Right ventricle myocardium inferior (tissue), 1 donor: ENCODE measurements around the gene MLLT10. TPM values are rescaled to one million over a fixed set of nuclear protein-coding genes. Genes with fewer than 3 reads are reported as not detected.
A peak's percentile ranks its signal among the peaks of the same experiment; 100 is the strongest.

ENCODE experiments used
- ATAC-seq: fragments of 200-7000 bp; cut with Tn5 transposase; one replicate; pipeline ENCODE4 v1.9.1; 2020; ENCODE audit warnings: mild to moderate bottlenecking, moderate library complexity
- DNase-seq: peaks from one replicate; pipeline ENCODE4 v3.0.0; 2021; ENCODE audit errors: missing footprints
- intact Hi-C: fragments of 100-400 bp; cut with DNase I; formaldehyde crosslinking; loops from one replicate; pipeline ENCODE4 v1.11.0; 2022
- total RNA-seq: library from RNA; stranded (reverse); fragmentation: NEBNext Ultra II Directional; extraction: Animal tissue kit (Norgen Biotek cat#: 25700); gene quantifications from one replicate; pipeline ENCODE4 v1.2.1, GENCODE V29; 2021
- donor health status: DM: no; HTN: yes; CAD: no; lungs with severe emphysema.

The MLLT10 gene
- total RNA-seq, 1 donor from 2014 or later: 18.3 TPM

- intact Hi-C loops: loop anchor here (10.0 kb wide), 2 partner anchors 629 to 801 kb away; partner anchors contain the start of genes BMI1 and NEBL
- DNase-seq: no peak
- no peak for ATAC-seq
Observed at GRCh38 chr10:21523557-21524008, 10.4 kb upstream of the MLLT10 start.

- intact Hi-C loops: loop anchor here (10.0 kb wide), 2 partner anchors 629 to 801 kb away; partner anchors contain the start of genes BMI1 and NEBL
- DNase-seq: no peak
- no peak for ATAC-seq
Observed at GRCh38 chr10:21524131-21524525, 9.9 kb upstream of the MLLT10 start.

DNA sequence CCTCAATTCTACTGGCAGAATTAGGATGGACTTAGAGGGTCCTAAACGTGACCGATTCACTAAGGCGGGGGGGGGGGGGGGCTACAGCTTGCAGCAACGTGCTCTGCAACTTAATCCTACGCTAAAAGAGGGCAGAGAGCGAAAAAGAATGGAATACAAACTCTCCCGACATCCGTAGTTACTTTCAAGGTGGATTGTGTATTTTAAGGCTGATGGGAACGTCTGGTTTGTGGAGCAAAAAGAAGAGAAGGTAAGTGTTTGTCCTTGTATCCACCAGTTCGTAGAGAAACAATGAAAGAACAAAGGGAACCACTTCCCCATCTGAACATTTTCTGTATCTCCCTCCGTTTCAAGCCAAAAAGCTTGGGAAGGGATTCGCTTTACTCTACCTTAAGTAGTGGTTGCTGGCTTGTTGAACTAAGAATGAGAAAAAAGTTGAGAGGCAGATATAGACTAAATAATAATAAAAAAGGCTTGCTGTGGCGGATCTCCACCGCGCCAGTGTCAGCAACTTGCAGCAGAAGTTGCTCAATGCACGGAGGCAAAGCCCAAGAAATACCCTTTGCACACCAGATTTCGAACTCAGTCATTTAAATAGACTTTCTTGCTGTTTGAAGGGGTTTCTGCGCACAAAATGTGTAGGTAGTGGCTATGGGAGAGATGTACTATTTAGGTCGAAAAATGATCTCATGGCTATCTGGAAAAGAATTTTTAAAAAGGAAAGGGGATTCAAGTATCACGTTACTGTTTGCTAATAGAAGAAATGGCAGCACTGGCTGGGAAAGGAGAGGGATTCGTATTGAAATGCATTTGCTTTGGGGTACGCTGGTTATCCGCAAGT, 9.3 kb upstream of the MLLT10 start:
- intact Hi-C loops: loop anchor here (10.0 kb wide), 2 partner anchors 630 to 800 kb away; partner anchors contain the start of genes BMI1 and NEBL
- no peak for ATAC-seq
- DNase-seq: no peak

DNA sequence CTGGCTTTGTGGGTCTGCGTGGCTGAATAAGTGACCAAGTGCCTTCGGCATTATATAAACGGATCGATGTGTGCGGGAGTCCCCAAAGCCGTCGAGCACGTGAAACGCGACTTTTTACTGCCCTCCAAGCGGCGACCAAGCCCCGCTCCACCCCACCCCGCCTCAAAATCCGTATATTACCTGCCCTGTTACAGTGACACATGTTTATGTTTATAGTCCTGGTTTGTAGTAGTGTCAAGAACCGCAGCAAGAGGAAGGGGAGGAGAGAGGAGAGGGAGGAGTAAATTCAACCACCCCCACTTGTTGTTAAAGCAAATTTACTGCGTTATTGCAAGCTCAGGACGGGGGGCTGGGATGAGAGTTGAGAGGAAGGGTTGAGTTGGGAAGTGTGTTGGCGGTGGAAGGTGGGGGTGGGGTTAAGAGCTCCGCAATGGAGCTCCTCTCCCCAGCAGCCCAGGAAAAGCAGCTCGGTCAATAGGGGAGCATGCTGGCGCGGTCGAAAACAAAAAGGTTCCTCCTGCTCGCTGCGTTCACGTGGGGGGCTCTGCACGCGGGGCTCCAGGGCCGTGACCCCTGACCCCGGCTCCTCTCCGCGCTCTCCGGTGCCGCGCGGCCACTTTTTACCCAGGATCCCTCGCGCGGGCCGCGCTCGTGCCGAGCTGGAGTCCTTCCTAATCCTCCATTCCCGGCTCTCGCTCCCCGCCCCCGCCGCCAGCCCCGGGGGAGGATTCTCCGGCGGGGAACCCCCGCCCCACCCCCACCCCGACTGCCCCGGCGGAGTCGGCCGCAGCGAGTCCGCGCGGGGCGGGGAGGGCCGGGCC, 8.5 kb upstream of the MLLT10 start, which contains the start of gene SKIDA1:
Gene SKIDA1, minus strand, starts transcription at position 316 of the 821 bp plus-strand sequence. CDS start 7,860 bp downstream, outside the sequence.
- peak; percentile 87 for ATAC-seq
- intact Hi-C loops: loop anchor here (2.0 to 10.0 kb wide), 3 partner anchors 29 to 799 kb away; partner anchors contain the start of genes BMI1 and NEBL
- peak; percentile 94 for DNase-seq

GRCh38 chr10:21526188-21526859, 7.7 kb upstream of the MLLT10 start:
- ATAC-seq: peak; percentile 82
- peak; percentile 93 for DNase-seq
- intact Hi-C loops: loop anchor here (2.0 to 10.0 kb wide), 3 partner anchors 30 to 798 kb away; partner anchors contain the start of genes BMI1 and NEBL

GRCh38 chr10:21526860-21527597, 7.0 kb upstream of the MLLT10 start:
- intact Hi-C loops: loop anchor here (2.0 to 10.0 kb wide), 3 partner anchors 30 to 798 kb away; partner anchors contain the start of genes BMI1 and NEBL
- peak; percentile 62 for ATAC-seq
- DNase-seq: peak; percentile 87

GRCh38 chr10:21527598-21528235, 6.3 kb upstream of the MLLT10 start:
- DNase-seq (no peak), ATAC-seq (no peak)
- intact Hi-C loops: loop anchor here (2.0 to 10.0 kb wide), 3 partner anchors 31 to 797 kb away; partner anchors contain the start of genes BMI1 and NEBL

GRCh38 chr10:21528236-21529031, 5.6 kb upstream of the MLLT10 start:
- no peak for ATAC-seq
- DNase-seq: no peak
- intact Hi-C loops: loop anchor here (10.0 kb wide), 2 partner anchors 634 to 796 kb away; partner anchors contain the start of genes BMI1 and NEBL

DNA sequence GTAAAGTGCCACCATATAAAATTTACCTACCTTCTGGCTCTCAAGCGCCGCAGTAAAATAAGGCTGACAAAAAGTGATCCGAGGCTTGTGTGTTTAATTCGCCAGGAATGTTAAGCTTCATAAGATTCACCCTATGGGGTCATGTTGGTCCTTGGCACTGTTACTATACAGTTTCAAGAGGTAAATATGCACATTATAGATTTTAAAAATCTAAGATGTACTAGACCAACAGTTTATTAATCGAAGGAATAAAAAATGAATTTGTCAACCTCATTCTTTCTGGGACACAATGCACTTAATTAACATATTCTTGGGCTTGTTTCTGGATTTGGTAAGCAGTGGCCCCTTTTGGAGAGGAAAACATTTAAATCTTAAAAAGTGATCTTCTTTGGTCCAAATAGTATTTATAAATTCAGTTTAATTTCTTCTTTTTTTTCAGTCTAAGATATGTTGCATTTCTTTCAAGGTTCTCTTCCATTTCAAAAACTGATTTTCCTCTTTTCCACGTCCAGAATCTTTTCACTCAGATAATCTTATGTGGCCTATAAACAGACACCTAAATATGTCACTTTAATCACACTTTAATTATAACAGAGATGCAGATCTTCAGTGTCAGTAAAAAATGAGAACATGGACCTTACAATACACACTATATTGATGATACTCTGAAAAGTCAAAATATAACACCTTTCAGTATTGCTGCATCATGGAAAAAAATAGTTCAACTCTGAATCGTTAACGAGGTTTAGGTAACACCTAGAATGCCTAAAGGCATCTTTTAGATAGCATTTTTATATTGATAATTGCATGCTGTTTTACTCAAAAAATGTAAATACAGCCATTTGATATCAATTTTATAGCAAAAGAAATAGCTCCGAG, 4.8 kb upstream of the MLLT10 start:
- intact Hi-C loops: loop anchor here (10.0 kb wide), 2 partner anchors 634 to 796 kb away; partner anchors contain the start of genes BMI1 and NEBL
- no peak for DNase-seq
- ATAC-seq: no peak

- intact Hi-C loops: no loop called here
- ATAC-seq (no peak), DNase-seq (no peak)
Observed at GRCh38 chr10:21530168-21530567, 3.9 kb upstream of the MLLT10 start.

GRCh38 chr10:21530641-21531040, 3.4 kb upstream of the MLLT10 start:
- ATAC-seq: no peak
- intact Hi-C loops: no loop called here
- DNase-seq: no peak

GRCh38 chr10:21531164-21531563, 2.9 kb upstream of the MLLT10 start:
- DNase-seq: no peak
- intact Hi-C loops: no loop called here
- no peak for ATAC-seq

DNA sequence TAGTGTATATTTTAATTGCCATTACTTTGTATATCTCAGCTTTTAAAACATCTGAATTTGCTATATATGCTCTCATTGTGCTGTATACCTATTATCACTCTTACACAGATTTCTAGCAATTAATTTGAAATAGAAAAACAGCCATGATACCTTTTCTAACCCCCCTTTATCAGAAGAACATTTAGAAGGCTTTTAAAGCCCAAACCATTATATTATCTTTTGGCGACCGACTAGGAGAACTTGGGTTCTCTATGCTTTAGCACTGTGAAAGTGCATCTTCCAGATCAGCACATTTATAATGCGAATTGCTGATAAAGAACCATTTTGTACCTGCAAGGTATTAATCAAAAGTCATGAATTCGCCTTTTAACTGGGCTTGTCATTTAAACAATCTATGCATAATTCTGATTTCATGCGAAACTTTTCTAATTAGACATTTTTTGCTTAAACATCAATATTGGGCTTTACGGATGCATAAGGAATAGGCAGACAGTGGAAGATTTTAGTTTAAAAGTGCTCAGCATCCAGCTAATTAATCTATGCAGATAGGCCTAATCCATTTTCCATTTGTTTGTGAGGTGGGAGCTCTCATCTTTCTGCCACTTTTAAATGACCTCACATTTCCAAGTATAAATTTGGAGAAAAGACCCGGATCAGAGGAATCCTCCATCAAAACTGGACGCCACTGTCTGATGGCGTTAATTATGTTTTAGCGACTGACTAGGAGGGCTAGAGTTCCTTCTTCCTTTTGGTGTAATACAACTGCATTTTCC, 1.2 kb upstream of the MLLT10 start:
- no peak for DNase-seq
- intact Hi-C loops: loop anchor here (1.0 kb wide), 1 partner anchor 16 kb away; no protein-coding TSS in a partner anchor
- ATAC-seq: no peak

GRCh38 chr10:21534280-21534586, 201 bp downstream of the MLLT10 start:
- DNase-seq: no peak
- intact Hi-C loops: loop anchor here (2.0 kb wide), 1 partner anchor 37 kb away; no protein-coding TSS in a partner anchor

More at GRCh38 chr10:21534280-21534586, 201 bp downstream of the MLLT10 start:
- no peak for ATAC-seq
